ENCODE measurements around the gene AOX1.

- TF ChIP-seq CTCF (conservative IDR thresholded peaks at IDR 0.05; ENCODE audit: low read depth in 2 of 2) (no peak), POLR2AphosphoS5 (IDR thresholded peaks at IDR 0.05; ENCODE audit: low read depth) (no peak), EZH2phosphoT487 (IDR thresholded peaks at IDR 0.05; ENCODE audit: unreplicated experiment) (no peak), EZH2 (IDR thresholded peaks at IDR 0.05; ENCODE audit: low read depth, unreplicated experiment) (no peak), CREB1 (CRISPR knock-in tag; IDR thresholded peaks at IDR 0.05; ENCODE audit: low read depth) (no peak), ZNF462 (CRISPR knock-in tag; IDR thresholded peaks at IDR 0.05) (no peak), ZNF114 (CRISPR knock-in tag; IDR thresholded peaks at IDR 0.05) (no peak), JUNB (IDR thresholded peaks at IDR 0.05; ENCODE audit: unreplicated experiment) (no peak), ZNF331 (CRISPR knock-in tag; IDR thresholded peaks at IDR 0.05; ENCODE audit: low read depth) (no peak), NANOG (IDR thresholded peaks at IDR 0.05; ENCODE audit: borderline replicate concordance) (no peak)
- TF ChIP-seq, protein P1, sequence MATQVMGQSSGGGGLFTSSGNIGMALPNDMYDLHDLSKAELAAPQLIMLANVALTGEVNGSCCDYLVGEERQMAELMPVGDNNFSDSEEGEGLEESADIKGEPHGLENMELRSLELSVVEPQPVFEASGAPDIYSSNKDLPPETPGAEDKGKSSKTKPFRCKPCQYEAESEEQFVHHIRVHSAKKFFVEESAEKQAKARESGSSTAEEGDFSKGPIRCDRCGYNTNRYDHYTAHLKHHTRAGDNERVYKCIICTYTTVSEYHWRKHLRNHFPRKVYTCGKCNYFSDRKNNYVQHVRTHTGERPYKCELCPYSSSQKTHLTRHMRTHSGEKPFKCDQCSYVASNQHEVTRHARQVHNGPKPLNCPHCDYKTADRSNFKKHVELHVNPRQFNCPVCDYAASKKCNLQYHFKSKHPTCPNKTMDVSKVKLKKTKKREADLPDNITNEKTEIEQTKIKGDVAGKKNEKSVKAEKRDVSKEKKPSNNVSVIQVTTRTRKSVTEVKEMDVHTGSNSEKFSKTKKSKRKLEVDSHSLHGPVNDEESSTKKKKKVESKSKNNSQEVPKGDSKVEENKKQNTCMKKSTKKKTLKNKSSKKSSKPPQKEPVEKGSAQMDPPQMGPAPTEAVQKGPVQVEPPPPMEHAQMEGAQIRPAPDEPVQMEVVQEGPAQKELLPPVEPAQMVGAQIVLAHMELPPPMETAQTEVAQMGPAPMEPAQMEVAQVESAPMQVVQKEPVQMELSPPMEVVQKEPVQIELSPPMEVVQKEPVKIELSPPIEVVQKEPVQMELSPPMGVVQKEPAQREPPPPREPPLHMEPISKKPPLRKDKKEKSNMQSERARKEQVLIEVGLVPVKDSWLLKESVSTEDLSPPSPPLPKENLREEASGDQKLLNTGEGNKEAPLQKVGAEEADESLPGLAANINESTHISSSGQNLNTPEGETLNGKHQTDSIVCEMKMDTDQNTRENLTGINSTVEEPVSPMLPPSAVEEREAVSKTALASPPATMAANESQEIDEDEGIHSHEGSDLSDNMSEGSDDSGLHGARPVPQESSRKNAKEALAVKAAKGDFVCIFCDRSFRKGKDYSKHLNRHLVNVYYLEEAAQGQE (IDR thresholded peaks at IDR 0.05; ENCODE audit: unreplicated experiment): no peak
- TF ChIP-seq, protein P2, sequence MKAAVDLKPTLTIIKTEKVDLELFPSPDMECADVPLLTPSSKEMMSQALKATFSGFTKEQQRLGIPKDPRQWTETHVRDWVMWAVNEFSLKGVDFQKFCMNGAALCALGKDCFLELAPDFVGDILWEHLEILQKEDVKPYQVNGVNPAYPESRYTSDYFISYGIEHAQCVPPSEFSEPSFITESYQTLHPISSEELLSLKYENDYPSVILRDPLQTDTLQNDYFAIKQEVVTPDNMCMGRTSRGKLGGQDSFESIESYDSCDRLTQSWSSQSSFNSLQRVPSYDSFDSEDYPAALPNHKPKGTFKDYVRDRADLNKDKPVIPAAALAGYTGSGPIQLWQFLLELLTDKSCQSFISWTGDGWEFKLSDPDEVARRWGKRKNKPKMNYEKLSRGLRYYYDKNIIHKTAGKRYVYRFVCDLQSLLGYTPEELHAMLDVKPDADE (IDR thresholded peaks at IDR 0.05): no peak
Measured at GRCh38 chr2:200617156-200618053, 31.6 kb downstream of the AOX1 start.

All from GM23338 (cell line).